ENCODE measurements around the gene LSP1.
"Not testable (repeated sequence)": the region's sequence is repeated elsewhere in the genome, so short reads cannot be mapped to it uniquely, and the experiment has no call there.

Gene LSP1

DNA sequence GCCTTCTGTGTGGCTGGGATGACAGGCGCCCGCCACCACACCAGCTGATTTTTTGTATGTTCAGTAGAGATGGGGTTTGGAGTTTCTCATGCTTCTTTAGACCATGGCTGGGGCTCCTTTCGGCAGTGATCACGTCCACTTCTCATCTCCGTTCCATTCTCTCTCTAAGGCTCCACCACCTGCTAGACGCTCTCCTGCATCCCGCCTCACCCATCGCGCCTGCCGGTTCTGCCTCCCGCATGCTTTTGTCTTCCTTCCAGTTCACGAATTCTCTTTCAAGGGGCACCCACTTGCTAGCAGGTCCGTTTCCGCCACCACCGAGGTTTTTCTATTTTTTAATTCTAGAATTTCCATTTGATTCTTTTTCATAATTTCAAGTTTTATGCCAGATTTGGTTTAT lies 40.1 kb upstream of the LSP1 start:
- no peak for TF ChIP-seq CTCF (IDR thresholded peaks at IDR 0.05; ENCODE audit: extremely low read depth, missing control alignments)
- no peak for DNase-seq (ENCODE audit: low spot score)

DNA sequence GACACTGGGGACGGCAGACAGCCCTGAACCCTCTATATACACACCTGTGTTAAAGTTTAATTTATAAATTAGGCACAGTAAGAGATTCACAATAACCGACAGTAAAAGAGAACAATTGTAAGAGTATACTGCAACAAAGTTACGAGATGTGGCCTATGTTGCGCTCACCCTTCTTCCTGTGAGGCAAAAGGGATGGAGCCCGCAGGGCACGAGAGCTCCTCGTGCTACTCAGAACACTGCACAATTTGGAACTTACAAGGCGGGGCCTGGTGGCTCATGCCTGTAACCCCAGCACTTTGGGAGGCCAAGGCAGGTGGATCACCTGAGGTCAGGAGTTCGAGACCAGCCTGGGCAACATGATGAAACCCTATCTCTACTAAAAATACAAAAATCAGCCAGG lies 39.5 kb upstream of the LSP1 start:
- not testable (repeated sequence) for DNase-seq (ENCODE audit: low spot score)

GRCh38 chr11:1814691-1815090 lies 38.2 kb upstream of the LSP1 start:
- no peak for TF ChIP-seq CTCF (IDR thresholded peaks at IDR 0.05; ENCODE audit: extremely low read depth, missing control alignments)
- DNase-seq (ENCODE audit: low spot score) = no peak

DNA sequence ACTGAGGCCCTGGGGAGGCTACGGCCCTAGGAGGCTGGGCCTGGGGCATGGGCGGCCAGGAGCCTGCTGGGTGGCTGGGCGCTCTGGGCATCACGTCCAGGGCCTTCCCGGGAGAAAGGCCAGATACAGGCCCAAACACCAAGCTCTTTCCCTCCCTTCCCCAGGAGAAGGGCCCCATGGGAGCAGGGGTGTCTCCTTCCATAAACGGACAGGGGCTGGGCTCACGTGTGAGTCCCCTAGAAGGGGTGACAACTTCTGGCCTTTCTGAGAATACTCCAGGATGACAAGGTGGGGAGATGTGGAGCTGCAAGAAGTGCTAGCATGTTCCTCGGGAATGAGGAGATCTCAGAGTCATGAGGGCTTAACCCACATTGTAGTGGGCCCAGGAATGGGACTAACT lies 37.6 kb upstream of the LSP1 start:
- no peak for DNase-seq (ENCODE audit: low spot score)
- TF ChIP-seq CTCF (IDR thresholded peaks at IDR 0.05; ENCODE audit: extremely low read depth, missing control alignments) = no peak

- TF ChIP-seq CTCF (IDR thresholded peaks at IDR 0.05; ENCODE audit: extremely low read depth, missing control alignments) = no peak
- DNase-seq (ENCODE audit: low spot score) = no peak
Observed at GRCh38 chr11:1815751-1816150, 37.1 kb upstream of the LSP1 start.

DNA sequence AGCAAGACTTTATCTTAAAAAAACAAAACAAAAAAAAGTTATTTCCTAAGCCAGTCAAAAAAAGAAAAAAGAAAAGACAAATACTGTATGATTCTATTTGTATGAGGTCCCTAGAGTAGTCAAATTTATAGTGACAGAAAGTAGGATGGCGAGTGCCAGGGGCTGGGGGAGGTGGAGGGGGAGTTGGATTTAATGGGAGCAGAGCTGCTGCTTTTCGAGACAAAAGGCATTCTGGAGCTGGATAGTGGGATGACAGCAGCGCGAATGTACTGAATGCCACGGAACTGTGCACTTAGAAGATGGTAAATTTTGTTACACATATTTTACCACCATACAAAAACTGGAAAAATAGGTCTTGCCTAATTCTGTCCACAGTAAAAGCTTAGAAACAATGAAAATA lies 35.9 kb upstream of the LSP1 start:
- no peak for TF ChIP-seq CTCF (IDR thresholded peaks at IDR 0.05; ENCODE audit: extremely low read depth, missing control alignments)
- no peak for DNase-seq (ENCODE audit: low spot score)

DNA sequence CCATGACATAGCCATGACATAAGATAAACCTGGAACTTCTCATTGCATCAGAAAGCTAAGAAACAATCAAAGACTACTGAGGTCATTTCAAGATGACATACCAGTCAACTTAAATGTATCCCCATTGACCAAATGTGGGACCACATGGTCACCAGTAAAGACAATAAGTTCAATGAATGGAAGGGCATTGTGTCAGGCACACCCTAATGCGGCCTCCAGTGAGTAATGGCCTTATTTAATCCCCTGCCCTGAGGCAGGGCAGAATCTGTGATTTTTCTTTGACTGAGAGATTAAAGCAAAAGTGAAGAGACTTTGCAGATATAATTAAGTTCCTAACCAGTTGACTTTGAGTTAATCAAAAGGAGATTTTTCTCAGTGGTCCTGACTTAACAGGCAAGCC lies 35.4 kb upstream of the LSP1 start:
- no peak for DNase-seq (ENCODE audit: low spot score)
- TF ChIP-seq CTCF (IDR thresholded peaks at IDR 0.05; ENCODE audit: extremely low read depth, missing control alignments) = no peak

DNA sequence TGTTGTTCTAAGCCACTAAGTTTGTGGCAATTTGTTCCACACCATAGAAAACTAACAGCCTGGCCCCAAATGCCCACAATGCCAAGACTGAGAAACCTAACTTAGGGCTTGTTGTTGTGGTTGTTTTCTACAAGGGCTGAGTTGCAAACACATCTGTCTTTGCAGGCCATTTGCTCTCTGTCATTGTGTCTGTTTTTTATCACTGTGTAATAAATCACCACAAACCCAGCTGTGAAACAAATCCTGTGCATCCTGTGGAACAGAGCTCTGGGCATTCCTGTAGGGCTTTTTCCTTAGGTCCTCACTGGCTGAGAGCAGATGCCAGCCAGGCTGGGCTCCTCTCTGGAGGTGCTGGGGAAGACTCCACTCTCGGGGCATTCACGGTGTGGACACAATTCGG lies 33.8 kb upstream of the LSP1 start:
- DNase-seq (ENCODE audit: low spot score) = no peak
- no peak for TF ChIP-seq CTCF (IDR thresholded peaks at IDR 0.05; ENCODE audit: extremely low read depth, missing control alignments)
